SK-N-SH (cell line): Measurements from ENCODE around the gene SMIM24. TPM values are rescaled to one million over a fixed set of nuclear protein-coding genes. Genes with fewer than 3 reads are reported as not detected.

Experiments
- CTCF ChIA-PET: fragments of 300-600, 350-600 bp; formaldehyde crosslinking; extraction: SDS; loops from one replicate; lab custom pipeline; 2021; lab: Yijun Ruan, JAX
- POLR2A ChIA-PET: fragments of 350-600 bp; sonication (Branson Sonifier 250); formaldehyde crosslinking; extraction: SDS; loops from one replicate; lab custom pipeline; 2020; ENCODE audit warnings: antibody characterized with exemption, inconsistent platforms; lab: Yijun Ruan, JAX
- DNase-seq: peaks from one replicate; pipeline ENCODE4 v3.0.0; 2012
- H2AFZ ChIP-seq: fragments of 200-600 bp; sonication (generic); 2 replicates; pipeline ENCODE4 v1.8.1; 2016; ENCODE audit warnings: antibody characterized with exemption, mild to moderate bottlenecking, low read depth
- H3F3A ChIP-seq: fragments of 200-600 bp; sonication (generic); replicated peaks from 2 replicates; pipeline ENCODE3; 2016; ENCODE audit warnings: antibody characterized with exemption, mild to moderate bottlenecking; ENCODE audit not compliant: insufficient read depth
- H3K27ac ChIP-seq, 2 experiments: fragments of 200-500 bp in 1 of 2; fragments of 200-600 bp in 1 of 2; sonication (Bioruptor generic) in 1 of 2; sonication (generic), shearing (Covaris generic) in 1 of 2; 2 replicates each; pipeline versions ENCODE4 v1.5.1 to v1.6.1; 2014 to 2016; ENCODE audit warnings: low read depth in 2 of 2, inconsistent platforms in 1 of 2, low read length in 1 of 2, mild to moderate bottlenecking in 1 of 2, mixed read lengths in 1 of 2
- H3K27me3 ChIP-seq: fragments of 200-600 bp; sonication (generic), shearing (Covaris generic); 2 replicates; pipeline ENCODE4 v1.6.1; 2016; ENCODE audit warnings: mixed run types; ENCODE audit not compliant: insufficient read depth
- H3K36me3 ChIP-seq, 2 experiments: fragments of 200-500 bp in 1 of 2; fragments of 200-600 bp in 1 of 2; sonication (Bioruptor generic) in 1 of 2; sonication (generic) in 1 of 2; replicated peaks in 1 of 2; 2 replicates each; pipeline versions ENCODE3 to v1.5.1; 2014 to 2016; ENCODE audit warnings: low read length in 1 of 2, mild to moderate bottlenecking in 1 of 2; ENCODE audit not compliant: insufficient read depth in 2 of 2, control insufficient read depth in 1 of 2
- H3K4me1 ChIP-seq, 2 experiments: fragments of 200-500 bp in 1 of 2; fragments of 200-600 bp in 1 of 2; sonication (Bioruptor generic) in 1 of 2; sonication (generic), shearing (Covaris generic) in 1 of 2; 2 replicates each; pipeline versions ENCODE4 v1.5.1 to v1.6.1; 2014 to 2016; ENCODE audit warnings: low read depth in 1 of 2, low read length in 1 of 2, mixed run types in 1 of 2; ENCODE audit not compliant: insufficient read depth in 2 of 2, control insufficient read depth in 1 of 2
- H3K4me2 ChIP-seq: fragments of 200-600 bp; sonication (generic), shearing (Covaris generic); 2 replicates; pipeline ENCODE4 v1.6.1; 2017; ENCODE audit warnings: mixed run types
- H3K4me3 ChIP-seq, 2 experiments: fragments of 200-500 bp in 1 of 2; fragments of 200-600 bp in 1 of 2; sonication (Bioruptor generic) in 1 of 2; sonication (generic), shearing (Covaris generic) in 1 of 2; 2 replicates each; pipeline versions ENCODE4 v1.5.1 to v1.8.1; 2014 to 2016; ENCODE audit warnings: low read depth in 2 of 2, inconsistent platforms in 1 of 2, low read length in 1 of 2, mild to moderate bottlenecking in 1 of 2, mixed read lengths in 1 of 2, moderate library complexity in 1 of 2
- H3K79me2 ChIP-seq: fragments of 200-600 bp; sonication (generic); 2 replicates; pipeline ENCODE4 v1.8.1; 2017; ENCODE audit warnings: mild to moderate bottlenecking; ENCODE audit not compliant: insufficient read depth
- H3K9ac ChIP-seq: fragments of 200-600 bp; sonication (generic); 2 replicates; pipeline ENCODE4 v1.6.1; 2017; ENCODE audit warnings: mixed run types
- H3K9me2 ChIP-seq: fragments of 200-600 bp; sonication (generic); 2 replicates; pipeline ENCODE4 v1.6.1; 2017; ENCODE audit warnings: mixed run types
- H3K9me3 ChIP-seq: fragments of 200-600 bp; sonication (generic); 2 replicates; pipeline ENCODE4 v1.6.1; 2017; ENCODE audit warnings: mixed run types, mild to moderate bottlenecking, moderate library complexity
- H4K20me1 ChIP-seq: fragments of 200-600 bp; sonication (generic); 2 replicates; pipeline ENCODE4 v1.6.1; 2017; ENCODE audit warnings: mild to moderate bottlenecking, mixed run types; ENCODE audit not compliant: insufficient read depth
- ELF1 ChIP-seq: IDR thresholded peaks from 2 replicates; pipeline ENCODE4 v1.4.0; 2012
- FOXJ3 ChIP-seq: sonication (generic); formaldehyde crosslinking; IDR thresholded peaks from 2 replicates; pipeline ENCODE4 v1.5.1; 2020; ENCODE audit warnings: mild to moderate bottlenecking, missing genetic modification reagents
- JUND ChIP-seq: IDR thresholded peaks from 2 replicates; pipeline ENCODE4 v1.4.0; 2012
- MXI1 ChIP-seq: IDR thresholded peaks from 2 replicates; pipeline ENCODE4 v1.6.1; 2012; ENCODE audit warnings: mild to moderate bottlenecking, low read depth, low read length, improper control_type of control experiment
- NFIC ChIP-seq: IDR thresholded peaks from 2 replicates; pipeline ENCODE4 v1.4.0; 2012; ENCODE audit warnings: borderline replicate concordance
- PBX3 ChIP-seq: IDR thresholded peaks from 2 replicates; pipeline ENCODE4; 2012
- RAD21 ChIP-seq: IDR thresholded peaks from 2 replicates; pipeline ENCODE4 v1.6.1; 2012; ENCODE audit warnings: mild to moderate bottlenecking, low read length
- RCOR1 ChIP-seq: fragments of 150-350 bp; IDR thresholded peaks from 2 replicates; pipeline ENCODE4 v1.6.1; 2017; ENCODE audit warnings: antibody characterized with exemption, low read length
- RFX5 ChIP-seq: IDR thresholded peaks from 2 replicates; pipeline ENCODE4 v1.6.1; 2012; ENCODE audit warnings: mild to moderate bottlenecking, improper control_type of control experiment, low read length
- RXRA ChIP-seq: IDR thresholded peaks from 2 replicates; pipeline ENCODE4 v1.4.0; 2012; ENCODE audit warnings: low read depth, mild to moderate bottlenecking, borderline replicate concordance
- TCF12 ChIP-seq: IDR thresholded peaks from 2 replicates; pipeline ENCODE4 v1.4.0; 2012
- USF1 ChIP-seq: IDR thresholded peaks from 2 replicates; pipeline ENCODE4 v1.4.0; 2012; ENCODE audit warnings: low read depth, borderline replicate concordance
- WGBS: methylation state at CpG from one replicate; pipeline ENCODE4 v1.1.6; 2017; ENCODE audit warnings: low lambda C conversion rate; 5-methylcytosine and 5-hydroxymethylcytosine counted together
- polyA plus RNA-seq, 3 experiments: library from polyadenylated mRNA; depleted of rRNA; stranded (reverse); fragments of >200 nt; gene quantifications; 2 replicates each; pipeline ENCODE4 v1.2.3, GENCODE V29; 2012
- TF ChIP-seq, protein P1 (sequence below): fragments of 150-350 bp; IDR thresholded peaks from 2 replicates; pipeline ENCODE4 v1.6.1; 2016; ENCODE audit warnings: mild to moderate bottlenecking, low read depth, low read length
- TF ChIP-seq, protein P2 (sequence below): fragments of 200-600 bp; sonication (generic); IDR thresholded peaks from 2 replicates; pipeline ENCODE4 v1.6.1; 2017; ENCODE audit warnings: antibody characterized with exemption, mild to moderate bottlenecking, moderate library complexity
- TF ChIP-seq, protein P3 (sequence below): IDR thresholded peaks from 2 replicates; pipeline ENCODE4 v1.4.0; 2012; ENCODE audit warnings: low read depth

SMIM24 gene
- polyA plus RNA-seq, 1 of the 3 experiments (the other 2 are of a cell fraction) = 0.12 TPM

GRCh38 chr19:3519126-3519525, 38.8 kb upstream of the SMIM24 start:
- H3K4me2 ChIP-seq = no peak overlapping the region
- no peak overlapping the region for H3K9ac ChIP-seq
- H3K9me3 ChIP-seq = no peaks in the 10 kb centered on the region
- CTCF ChIA-PET = interaction anchor here (1.7 kb wide), 1 partner anchor 26 kb away, joined by 9 read pairs; no protein-coding TSS in a partner anchor
- no peaks in the 10 kb centered on the region for H3F3A ChIP-seq
- DNase-seq = no peak
- H3K4me1 ChIP-seq = peaks cover 0 to 20% of the 10 kb centered on the region in 2 experiments; a peak in 1 of 4 replicates
- TF ChIP-seq FOXJ3 (no peak), RAD21 (no peak), NFIC (no peak), RCOR1 (no peak)
- no peak overlapping the region for H2AFZ ChIP-seq
- WGBS = 88% methylated on average over 4 of the region's 18 CpGs
- H3K9me2 ChIP-seq = no peaks in the 10 kb centered on the region
- POLR2A ChIA-PET = interaction anchor here (1.0 kb wide), 1 partner anchor 12 kb away, joined by 3 read pairs; no protein-coding TSS in a partner anchor
- no peak overlapping the region for H3K27ac ChIP-seq
- peaks cover 88% of the 10 kb centered on the region for H4K20me1 ChIP-seq
- H3K4me3 ChIP-seq = no peak overlapping the region
- peaks cover 7 to 19% of the 10 kb centered on the region in 2 experiments for H3K36me3 ChIP-seq
- H3K79me2 ChIP-seq = peaks cover 95% of the 10 kb centered on the region
- no peaks in the 10 kb centered on the region for H3K27me3 ChIP-seq

DNA sequence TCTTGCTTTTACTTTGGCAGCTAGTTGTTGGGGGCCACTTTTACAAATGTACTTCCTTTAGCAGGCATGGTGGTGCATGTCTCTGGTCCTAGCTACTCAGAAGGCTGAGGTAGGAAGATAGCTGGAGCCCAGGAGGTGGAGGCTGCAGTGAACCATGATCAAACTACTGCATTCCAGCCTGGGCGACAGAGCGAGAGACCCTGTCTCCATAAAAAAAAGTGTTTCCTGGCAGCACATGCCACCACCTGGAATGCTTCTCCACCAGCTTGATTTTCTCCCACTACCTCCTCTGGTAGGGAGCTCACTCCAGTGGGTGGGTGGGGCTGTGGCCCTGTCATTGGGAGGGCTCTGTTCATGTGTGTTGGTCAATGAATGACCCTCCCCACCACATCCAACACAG, 38.3 kb upstream of the SMIM24 start:
- no peak overlapping the region for H2AFZ ChIP-seq
- no peaks in the 10 kb centered on the region for H3K9me2 ChIP-seq
- 92% methylated on average over 2 of the region's 2 CpGs for WGBS
- CTCF ChIA-PET = interaction anchor here (1.7 kb wide), 1 partner anchor 27 kb away, joined by 9 read pairs; no protein-coding TSS in a partner anchor
- H3K36me3 ChIP-seq = peaks cover 7 to 15% of the 10 kb centered on the region in 2 experiments
- H3K27ac ChIP-seq = no peak overlapping the region
- POLR2A ChIA-PET = no interaction called here
- peaks cover 0 to 20% of the 10 kb centered on the region in 2 experiments; a peak in 1 of 4 replicates for H3K4me1 ChIP-seq
- H3K27me3 ChIP-seq = no peaks in the 10 kb centered on the region
- no peaks in the 10 kb centered on the region for H3K9me3 ChIP-seq
- peaks cover 92% of the 10 kb centered on the region for H4K20me1 ChIP-seq
- H3K9ac ChIP-seq = no peak overlapping the region
- DNase-seq = no peak
- H3K4me2 ChIP-seq = no peak overlapping the region
- H3K79me2 ChIP-seq = peaks cover 98% of the 10 kb centered on the region
- H3F3A ChIP-seq = no peaks in the 10 kb centered on the region
- TF ChIP-seq, protein P1, sequence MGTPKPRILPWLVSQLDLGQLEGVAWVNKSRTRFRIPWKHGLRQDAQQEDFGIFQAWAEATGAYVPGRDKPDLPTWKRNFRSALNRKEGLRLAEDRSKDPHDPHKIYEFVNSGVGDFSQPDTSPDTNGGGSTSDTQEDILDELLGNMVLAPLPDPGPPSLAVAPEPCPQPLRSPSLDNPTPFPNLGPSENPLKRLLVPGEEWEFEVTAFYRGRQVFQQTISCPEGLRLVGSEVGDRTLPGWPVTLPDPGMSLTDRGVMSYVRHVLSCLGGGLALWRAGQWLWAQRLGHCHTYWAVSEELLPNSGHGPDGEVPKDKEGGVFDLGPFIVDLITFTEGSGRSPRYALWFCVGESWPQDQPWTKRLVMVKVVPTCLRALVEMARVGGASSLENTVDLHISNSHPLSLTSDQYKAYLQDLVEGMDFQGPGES = no peak
- TF ChIP-seq RFX5 (no peak), NFIC (no peak), RXRA (no peak), TCF12 (no peak), MXI1 (no peak), PBX3 (no peak), JUND (no peak), USF1 (no peak), ELF1 (no peak)
- TF ChIP-seq, protein P2, sequence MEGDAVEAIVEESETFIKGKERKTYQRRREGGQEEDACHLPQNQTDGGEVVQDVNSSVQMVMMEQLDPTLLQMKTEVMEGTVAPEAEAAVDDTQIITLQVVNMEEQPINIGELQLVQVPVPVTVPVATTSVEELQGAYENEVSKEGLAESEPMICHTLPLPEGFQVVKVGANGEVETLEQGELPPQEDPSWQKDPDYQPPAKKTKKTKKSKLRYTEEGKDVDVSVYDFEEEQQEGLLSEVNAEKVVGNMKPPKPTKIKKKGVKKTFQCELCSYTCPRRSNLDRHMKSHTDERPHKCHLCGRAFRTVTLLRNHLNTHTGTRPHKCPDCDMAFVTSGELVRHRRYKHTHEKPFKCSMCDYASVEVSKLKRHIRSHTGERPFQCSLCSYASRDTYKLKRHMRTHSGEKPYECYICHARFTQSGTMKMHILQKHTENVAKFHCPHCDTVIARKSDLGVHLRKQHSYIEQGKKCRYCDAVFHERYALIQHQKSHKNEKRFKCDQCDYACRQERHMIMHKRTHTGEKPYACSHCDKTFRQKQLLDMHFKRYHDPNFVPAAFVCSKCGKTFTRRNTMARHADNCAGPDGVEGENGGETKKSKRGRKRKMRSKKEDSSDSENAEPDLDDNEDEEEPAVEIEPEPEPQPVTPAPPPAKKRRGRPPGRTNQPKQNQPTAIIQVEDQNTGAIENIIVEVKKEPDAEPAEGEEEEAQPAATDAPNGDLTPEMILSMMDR = no peak
- TF ChIP-seq, protein P3, sequence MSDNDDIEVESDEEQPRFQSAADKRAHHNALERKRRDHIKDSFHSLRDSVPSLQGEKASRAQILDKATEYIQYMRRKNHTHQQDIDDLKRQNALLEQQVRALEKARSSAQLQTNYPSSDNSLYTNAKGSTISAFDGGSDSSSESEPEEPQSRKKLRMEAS = no peak
- TF ChIP-seq, all 33 proteins: peak for 0
- no peak overlapping the region for H3K4me3 ChIP-seq
